ENCODE data around the gene EFNB3. TPM values are rescaled to one million over a fixed set of nuclear protein-coding genes. Genes with fewer than 3 reads are reported as not detected.

EFNB3 gene
- total RNA-seq, 3 donors from 2014 or later, result 0.31 to 1.3 (median 0.35) TPM

- H3K9me3 ChIP-seq, result no peaks in the 10 kb centered on the region
- TF ChIP-seq, protein P1, sequence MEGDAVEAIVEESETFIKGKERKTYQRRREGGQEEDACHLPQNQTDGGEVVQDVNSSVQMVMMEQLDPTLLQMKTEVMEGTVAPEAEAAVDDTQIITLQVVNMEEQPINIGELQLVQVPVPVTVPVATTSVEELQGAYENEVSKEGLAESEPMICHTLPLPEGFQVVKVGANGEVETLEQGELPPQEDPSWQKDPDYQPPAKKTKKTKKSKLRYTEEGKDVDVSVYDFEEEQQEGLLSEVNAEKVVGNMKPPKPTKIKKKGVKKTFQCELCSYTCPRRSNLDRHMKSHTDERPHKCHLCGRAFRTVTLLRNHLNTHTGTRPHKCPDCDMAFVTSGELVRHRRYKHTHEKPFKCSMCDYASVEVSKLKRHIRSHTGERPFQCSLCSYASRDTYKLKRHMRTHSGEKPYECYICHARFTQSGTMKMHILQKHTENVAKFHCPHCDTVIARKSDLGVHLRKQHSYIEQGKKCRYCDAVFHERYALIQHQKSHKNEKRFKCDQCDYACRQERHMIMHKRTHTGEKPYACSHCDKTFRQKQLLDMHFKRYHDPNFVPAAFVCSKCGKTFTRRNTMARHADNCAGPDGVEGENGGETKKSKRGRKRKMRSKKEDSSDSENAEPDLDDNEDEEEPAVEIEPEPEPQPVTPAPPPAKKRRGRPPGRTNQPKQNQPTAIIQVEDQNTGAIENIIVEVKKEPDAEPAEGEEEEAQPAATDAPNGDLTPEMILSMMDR (IDR thresholded peaks at IDR 0.05), result no peak
- H3K4me1 ChIP-seq (ENCODE audit: low read depth), result no peaks in the 10 kb centered on the region
- no peak overlapping the region for H3K4me3 ChIP-seq
- intact Hi-C loops (cut with DNase I, micrococcal nuclease), result no loop called here
- DNase-seq (no peak), ATAC-seq (no peak)
- H3K36me3 ChIP-seq (ENCODE audit: low read depth), result no peaks in the 10 kb centered on the region
These were observed 49.7 kb downstream of the EFNB3 start for GRCh38 chr17:7754656-7755055.

DNA sequence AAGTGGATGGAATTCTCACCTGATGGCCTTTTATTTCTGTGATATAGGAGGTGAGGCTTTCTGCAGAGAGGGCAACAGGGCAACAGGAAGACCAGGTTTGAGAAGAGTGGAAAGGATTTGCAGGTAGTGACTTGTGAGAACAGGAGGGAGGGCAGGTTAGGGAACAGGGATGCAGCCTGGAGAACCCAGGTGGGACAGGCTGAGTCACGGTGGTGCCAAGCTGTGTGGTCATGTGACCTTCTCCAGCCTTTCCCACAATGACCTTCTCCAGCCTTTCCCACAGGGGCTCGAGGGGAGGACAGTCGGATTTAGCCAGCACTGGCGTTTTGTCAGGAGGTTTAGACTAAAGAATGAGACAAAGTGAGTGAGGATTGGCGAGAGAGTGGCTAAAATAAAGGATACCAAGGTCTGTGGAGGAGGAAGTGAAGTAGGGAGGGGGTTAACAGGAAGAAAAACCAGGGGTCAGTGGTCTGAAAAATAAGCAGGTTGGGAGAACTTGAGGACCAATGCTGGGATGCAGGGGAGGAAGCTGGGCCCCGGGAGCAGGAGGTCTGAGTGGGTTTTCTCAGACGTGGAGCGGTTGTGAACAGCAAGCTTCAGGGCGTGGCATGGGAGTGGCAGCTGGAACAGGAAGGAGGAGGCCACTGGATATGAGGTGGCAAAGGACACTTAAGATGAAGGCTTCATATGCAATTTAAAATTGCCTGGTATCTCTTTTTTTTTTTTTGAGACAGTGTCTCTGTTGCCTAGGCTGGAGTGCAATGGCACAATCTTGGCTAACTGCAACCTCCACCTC lies 50.3 kb downstream of the EFNB3 start:
- Histone ChIP-seq H3K9me3 (no peaks in the 10 kb centered on the region), H3K4me3 (no peak overlapping the region), H3K36me3 (ENCODE audit: low read depth) (no peaks in the 10 kb centered on the region), H3K4me1 (ENCODE audit: low read depth) (no peaks in the 10 kb centered on the region)
- TF ChIP-seq, protein P1 (IDR thresholded peaks at IDR 0.05), result no peak
- DNase-seq (peak in 2 of 3 donors; percentile 74 to 77), ATAC-seq (peak; percentile 84)
- intact Hi-C loops (cut with DNase I, micrococcal nuclease), result no loop called here

- H3K36me3 ChIP-seq (ENCODE audit: low read depth), result no peaks in the 10 kb centered on the region
- TF ChIP-seq, protein P1 (IDR thresholded peaks at IDR 0.05), result no peak
- H3K4me1 ChIP-seq (ENCODE audit: low read depth), result no peaks in the 10 kb centered on the region
- DNase-seq, result no peak
- H3K4me3 ChIP-seq, result no peak overlapping the region
- no peaks in the 10 kb centered on the region for H3K9me3 ChIP-seq
- intact Hi-C loops (cut with DNase I, micrococcal nuclease), result no loop called here
- no peak for ATAC-seq
These were observed 52.0 kb downstream of the EFNB3 start for GRCh38 chr17:7756968-7757367.

Other genes starting within 250 kb of the EFNB3 start
- gene ZBTB4, start 225.6 kb upstream of the EFNB3 start, total RNA-seq, result 10 to 100 TPM; 16.6 to 93.9 (median 18.5) TPM
- not detected for gene SLC35G6, start 223.8 kb upstream of the EFNB3 start, total RNA-seq
- gene POLR2A, start 220.8 kb upstream of the EFNB3 start, total RNA-seq, result 100 to 1,000 TPM; 101 to 124 (median 118) TPM
- 10 to 100 TPM; 11.6 to 69.4 (median 15.8) TPM for gene TNFSF12, start 156.1 kb upstream of the EFNB3 start, total RNA-seq
- 10 to 100 TPM; 41.0 to 74.6 (median 73.3) TPM for gene TNFSF13, start 146.5 kb upstream of the EFNB3 start, total RNA-seq
- gene SENP3, start 143.3 kb upstream of the EFNB3 start, total RNA-seq, result 10 to 100 TPM; 27.9 to 60.2 (median 37.7) TPM
- 10 to 100 TPM; 41.4 to 91.9 (median 50.7) TPM for gene CD68, start 125.6 kb upstream of the EFNB3 start, total RNA-seq
- 100 to 1,000 TPM in 1 of 3 donors, 10 to 100 TPM in 2; 55.2 to 101 (median 94.5) TPM for gene MPDU1, start 121.3 kb upstream of the EFNB3 start, total RNA-seq
- gene SOX15, start 115.1 kb upstream of the EFNB3 start, total RNA-seq, result 1 to 10 TPM in 1 of 3 donors, under 1 TPM in 2; 0.38 to 4.4 (median 0.41) TPM
- 10 to 100 TPM; 23.0 to 53.3 (median 28.1) TPM for gene FXR2, start 90.3 kb upstream of the EFNB3 start, total RNA-seq
- 100 to 1,000 TPM in 1 of 3 donors, 10 to 100 TPM in 2; 49.1 to 104 (median 76.9) TPM for gene SAT2, start 77.4 kb upstream of the EFNB3 start, total RNA-seq
- gene SHBG, start 75.1 kb upstream of the EFNB3 start, total RNA-seq, result under 1 TPM in 2 of 3 donors, not detected in 1; 0.25 to 0.89 TPM
- 1 to 10 TPM in 1 of 3 donors, under 1 TPM in 2; 0.41 to 8.7 (median 0.67) TPM for gene ATP1B2, start 54.3 kb upstream of the EFNB3 start, total RNA-seq
- 10 to 100 TPM; 33.9 to 75.2 (median 57.0) TPM for gene TP53, start 17.7 kb upstream of the EFNB3 start, total RNA-seq
- 1 to 10 TPM; 5.1 to 9.9 (median 5.8) TPM for gene WRAP53, start 16.7 kb upstream of the EFNB3 start, total RNA-seq
- under 1 TPM; 0.19 to 0.70 (median 0.29) TPM for gene DNAH2, start 12.5 kb downstream of the EFNB3 start, total RNA-seq
- 10 to 100 TPM; 44.3 to 73.6 (median 54.6) TPM for gene KDM6B, start 129.0 kb downstream of the EFNB3 start, total RNA-seq
- gene TMEM88, start 149.9 kb downstream of the EFNB3 start, total RNA-seq, result 1 to 10 TPM; 3.5 to 8.5 (median 6.9) TPM
- 10 to 100 TPM; 51.2 to 73.5 (median 58.2) TPM for gene NAA38, start 152.4 kb downstream of the EFNB3 start, total RNA-seq
- gene CYB5D1, start 152.8 kb downstream of the EFNB3 start, total RNA-seq, result 10 to 100 TPM; 11.5 to 17.0 (median 12.2) TPM
- 100 to 1,000 TPM in 1 of 3 donors, 10 to 100 TPM in 2; 52.7 to 151 (median 56.5) TPM for gene CHD3, start 183.6 kb downstream of the EFNB3 start, total RNA-seq
- gene RNF227, start 211.1 kb downstream of the EFNB3 start, total RNA-seq, result 1 to 10 TPM; 1.4 to 3.0 (median 2.4) TPM
- 1 to 10 TPM; 3.3 to 5.5 (median 3.9) TPM for gene KCNAB3, start 224.7 kb downstream of the EFNB3 start, total RNA-seq
- gene TRAPPC1, start 226.7 kb downstream of the EFNB3 start, total RNA-seq, result 100 to 1,000 TPM in 2 of 3 donors, 10 to 100 TPM in 1; 86.2 to 116 (median 114) TPM
- gene CNTROB, start 227.0 kb downstream of the EFNB3 start, total RNA-seq, result 10 to 100 TPM; 23.7 to 34.5 (median 31.4) TPM

Data from mucosa of descending colon (tissue), 3 donors.